ENCODE results near the gene RPL10.

Gene RPL10

DNA sequence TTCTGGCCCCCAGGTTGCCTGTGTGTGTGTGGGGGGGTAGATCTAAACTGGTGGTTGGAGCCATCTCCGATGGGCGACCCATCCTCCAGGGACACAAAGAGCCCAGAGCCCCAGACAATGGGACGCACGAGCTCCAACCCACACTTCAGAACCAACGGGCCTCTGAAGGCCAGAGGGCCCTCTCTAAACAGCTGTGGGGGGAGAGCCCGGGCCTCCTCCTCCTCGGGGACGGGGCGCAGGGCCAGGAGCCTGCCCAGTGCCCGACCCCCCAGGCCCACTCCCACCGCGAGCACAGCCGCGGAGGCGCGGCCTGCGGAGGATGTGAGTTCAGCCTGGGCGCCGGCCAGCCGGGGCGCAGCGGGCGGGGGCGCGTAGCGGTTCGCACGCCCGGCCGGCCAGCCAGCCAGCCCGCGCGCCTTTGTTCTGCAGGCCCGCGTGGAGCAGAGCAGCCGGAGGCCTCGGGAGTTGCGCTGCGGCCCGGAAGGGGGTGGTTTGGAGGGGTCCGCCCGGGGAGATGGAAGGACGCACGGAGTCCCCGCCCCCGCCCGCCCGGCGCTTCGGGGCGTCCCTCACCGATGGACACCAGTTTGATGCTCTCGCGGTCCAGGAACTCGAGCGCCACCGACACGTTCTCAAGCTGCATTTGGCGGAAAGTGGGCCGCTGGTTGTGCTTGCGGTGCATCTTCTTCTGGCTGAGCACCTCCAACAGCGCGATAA lies 27.7 kb upstream of the RPL10 start:
- Histone ChIP-seq H3K4me1 (ENCODE audit: low read depth, poor library complexity, severe bottlenecking) (peaks cover 38% of the 10 kb centered on the region), H3K27me3 (ENCODE audit: insufficient read depth, low read depth) (no peaks in the 10 kb centered on the region), H3K27ac (peak overlapping the region; percentile 74), H3K79me2 (ENCODE audit: insufficient read depth, low read depth) (peaks cover 44% of the 10 kb centered on the region), H3K4me2 (peak overlapping the region; percentile 57; the same call in 1 of the 2 replicates), H4K20me1 (ENCODE audit: insufficient read depth) (no peaks in the 10 kb centered on the region), H3K36me3 (ENCODE audit: insufficient read depth) (no peaks in the 10 kb centered on the region; the same call in 1 of the 2 replicates), H3K9ac (peak overlapping the region; percentile 69), H3K4me3 (IDR thresholded peaks at IDR 0.05; ENCODE audit: insufficient read depth, low read depth, low read length) (no peak overlapping the region), H2AFZ (ENCODE audit: low read depth) (no peak overlapping the region)
- TF ChIP-seq, protein P1, sequence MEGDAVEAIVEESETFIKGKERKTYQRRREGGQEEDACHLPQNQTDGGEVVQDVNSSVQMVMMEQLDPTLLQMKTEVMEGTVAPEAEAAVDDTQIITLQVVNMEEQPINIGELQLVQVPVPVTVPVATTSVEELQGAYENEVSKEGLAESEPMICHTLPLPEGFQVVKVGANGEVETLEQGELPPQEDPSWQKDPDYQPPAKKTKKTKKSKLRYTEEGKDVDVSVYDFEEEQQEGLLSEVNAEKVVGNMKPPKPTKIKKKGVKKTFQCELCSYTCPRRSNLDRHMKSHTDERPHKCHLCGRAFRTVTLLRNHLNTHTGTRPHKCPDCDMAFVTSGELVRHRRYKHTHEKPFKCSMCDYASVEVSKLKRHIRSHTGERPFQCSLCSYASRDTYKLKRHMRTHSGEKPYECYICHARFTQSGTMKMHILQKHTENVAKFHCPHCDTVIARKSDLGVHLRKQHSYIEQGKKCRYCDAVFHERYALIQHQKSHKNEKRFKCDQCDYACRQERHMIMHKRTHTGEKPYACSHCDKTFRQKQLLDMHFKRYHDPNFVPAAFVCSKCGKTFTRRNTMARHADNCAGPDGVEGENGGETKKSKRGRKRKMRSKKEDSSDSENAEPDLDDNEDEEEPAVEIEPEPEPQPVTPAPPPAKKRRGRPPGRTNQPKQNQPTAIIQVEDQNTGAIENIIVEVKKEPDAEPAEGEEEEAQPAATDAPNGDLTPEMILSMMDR (conservative IDR thresholded peaks at IDR 0.05; ENCODE audit: low read depth, low read length): no peak

DNA sequence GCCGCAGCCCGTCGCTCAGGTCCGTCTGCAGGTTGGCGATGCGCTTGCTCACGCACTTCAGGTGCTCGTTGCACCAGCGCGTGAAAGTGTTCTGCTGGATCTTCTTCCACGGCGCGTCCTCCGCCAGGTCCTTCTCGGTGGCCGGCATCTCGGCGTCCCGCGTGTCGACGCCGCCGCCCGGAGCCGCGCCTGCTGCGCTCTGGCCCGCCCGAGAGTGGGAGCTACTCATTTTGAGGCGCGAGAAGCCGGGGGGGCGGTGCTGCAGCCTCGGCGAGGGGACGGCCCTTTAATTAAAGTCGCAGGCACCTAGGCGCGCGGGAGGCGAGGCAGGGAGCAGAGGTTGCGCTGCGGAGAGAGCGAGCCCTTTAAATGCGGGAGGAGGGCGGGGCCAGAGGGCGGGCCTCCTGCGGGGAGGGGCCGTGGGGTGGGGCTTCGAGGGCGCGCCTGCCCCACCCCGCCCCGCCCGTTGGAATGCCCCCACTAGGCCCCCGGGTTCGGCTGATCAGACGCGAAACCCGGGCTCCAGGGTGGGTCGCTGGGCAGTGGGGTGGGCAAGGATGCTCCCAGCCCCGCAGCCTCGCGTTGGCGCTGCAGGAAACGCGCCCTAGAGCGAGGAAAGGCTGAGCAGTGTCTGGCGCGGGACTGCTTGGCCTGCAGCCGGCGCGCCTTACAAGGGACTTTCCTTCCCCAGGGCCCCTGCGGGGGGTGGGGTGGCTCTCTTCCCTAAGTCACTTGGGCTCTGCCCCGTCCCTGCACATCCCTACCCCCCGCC lies 27.0 kb upstream of the RPL10 start:
- no peak overlapping the region for H3K4me3 ChIP-seq (IDR thresholded peaks at IDR 0.05; ENCODE audit: insufficient read depth, low read depth, low read length)
- H3K27me3 ChIP-seq (ENCODE audit: insufficient read depth, low read depth): no peaks in the 10 kb centered on the region
- peak overlapping the region; percentile 69 for H3K9ac ChIP-seq
- H3K4me1 ChIP-seq (ENCODE audit: low read depth, poor library complexity, severe bottlenecking): peaks cover 38% of the 10 kb centered on the region
- TF ChIP-seq, protein P1 (conservative IDR thresholded peaks at IDR 0.05; ENCODE audit: low read depth, low read length): no peak
- H3K27ac ChIP-seq: peak overlapping the region; percentile 74
- H2AFZ ChIP-seq (ENCODE audit: low read depth): peak overlapping the region; percentile 18; the same call in 1 of the 2 replicates
- no peaks in the 10 kb centered on the region; the same call in 1 of the 2 replicates for H3K36me3 ChIP-seq (ENCODE audit: insufficient read depth)
- H3K4me2 ChIP-seq: peak overlapping the region; percentile 57; the same call in 1 of the 2 replicates
- no peaks in the 10 kb centered on the region for H4K20me1 ChIP-seq (ENCODE audit: insufficient read depth)
- peaks cover 44% of the 10 kb centered on the region for H3K79me2 ChIP-seq (ENCODE audit: insufficient read depth, low read depth)

DNA sequence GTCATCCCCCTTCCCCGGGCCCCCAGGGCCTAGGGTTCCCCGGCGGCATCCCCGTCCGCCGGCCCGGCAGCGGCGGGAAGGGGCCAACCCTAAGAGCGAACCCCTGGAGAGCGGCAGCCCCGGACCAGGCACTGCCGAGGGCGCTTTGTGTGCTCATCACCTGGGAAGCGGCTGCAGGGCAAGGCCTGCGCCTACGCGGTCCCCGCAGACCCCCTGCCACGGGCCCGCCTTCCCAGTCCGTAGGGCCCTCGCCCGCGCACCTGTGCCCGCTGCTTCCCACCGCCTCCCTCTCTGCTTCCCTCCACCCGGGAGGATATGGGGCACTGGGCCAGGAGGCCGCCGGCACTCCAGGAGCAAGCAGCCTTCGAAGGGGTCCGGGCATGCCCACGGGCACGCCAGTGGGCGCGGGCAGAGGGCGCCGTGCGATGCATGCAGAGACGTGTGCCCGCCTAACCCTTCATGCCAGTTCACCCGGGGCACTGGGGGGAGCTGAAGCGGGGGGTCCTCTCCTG lies 26.3 kb upstream of the RPL10 start:
- peak overlapping the region; percentile 30; the same call in 1 of the 2 replicates for H3K9ac ChIP-seq
- H3K79me2 ChIP-seq (ENCODE audit: insufficient read depth, low read depth): peaks cover 41% of the 10 kb centered on the region
- peak overlapping the region; percentile 48 for H3K4me2 ChIP-seq
- TF ChIP-seq, protein P1 (conservative IDR thresholded peaks at IDR 0.05; ENCODE audit: low read depth, low read length): no peak
- H3K4me3 ChIP-seq (IDR thresholded peaks at IDR 0.05; ENCODE audit: insufficient read depth, low read depth, low read length): no peak overlapping the region
- peak overlapping the region; percentile 18; the same call in 1 of the 2 replicates for H2AFZ ChIP-seq (ENCODE audit: low read depth)
- no peaks in the 10 kb centered on the region; the same call in 1 of the 2 replicates for H3K36me3 ChIP-seq (ENCODE audit: insufficient read depth)
- peaks cover 38% of the 10 kb centered on the region for H3K4me1 ChIP-seq (ENCODE audit: low read depth, poor library complexity, severe bottlenecking)
- no peaks in the 10 kb centered on the region for H3K27me3 ChIP-seq (ENCODE audit: insufficient read depth, low read depth)
- H4K20me1 ChIP-seq (ENCODE audit: insufficient read depth): no peaks in the 10 kb centered on the region
- peak overlapping the region; percentile 39 for H3K27ac ChIP-seq

DNA sequence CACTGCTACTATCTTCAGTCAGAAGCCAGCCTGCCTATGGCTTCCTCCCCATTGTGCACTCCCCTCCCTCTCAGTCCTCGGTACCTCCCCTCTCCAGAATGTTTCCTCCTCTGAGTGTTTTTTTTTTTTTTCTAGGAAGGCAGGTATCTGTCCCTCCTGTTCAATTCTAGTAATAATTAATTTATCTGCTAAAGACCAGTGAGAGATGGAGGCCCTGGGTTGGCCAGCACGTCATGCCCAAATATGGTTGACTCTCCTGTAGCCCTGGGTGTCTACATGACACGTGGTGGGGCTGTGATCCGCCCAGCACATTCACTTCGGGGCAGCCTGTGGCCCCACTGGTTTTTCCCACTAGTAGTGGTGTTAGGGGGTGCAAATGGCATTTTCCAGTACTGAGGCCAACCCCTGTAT lies 25.6 kb upstream of the RPL10 start:
- H4K20me1 ChIP-seq (ENCODE audit: insufficient read depth): no peaks in the 10 kb centered on the region
- H3K4me3 ChIP-seq (IDR thresholded peaks at IDR 0.05; ENCODE audit: insufficient read depth, low read depth, low read length): no peak overlapping the region
- H3K4me2 ChIP-seq: peak overlapping the region; percentile 48; the same call in 1 of the 2 replicates
- no peak overlapping the region for H3K27ac ChIP-seq
- H3K27me3 ChIP-seq (ENCODE audit: insufficient read depth, low read depth): no peaks in the 10 kb centered on the region
- H3K9ac ChIP-seq: no peak overlapping the region
- peaks cover 35% of the 10 kb centered on the region for H3K4me1 ChIP-seq (ENCODE audit: low read depth, poor library complexity, severe bottlenecking)
- no peaks in the 10 kb centered on the region for H3K36me3 ChIP-seq (ENCODE audit: insufficient read depth)
- TF ChIP-seq, protein P1 (conservative IDR thresholded peaks at IDR 0.05; ENCODE audit: low read depth, low read length): no peak
- H2AFZ ChIP-seq (ENCODE audit: low read depth): no peak overlapping the region
- peaks cover 34% of the 10 kb centered on the region for H3K79me2 ChIP-seq (ENCODE audit: insufficient read depth, low read depth)

All from KMS-11 (cell line).